Neural cell (in vitro differentiated cells): ENCODE results near the gene SLCO2A1. TPM values are rescaled to one million over a fixed set of nuclear protein-coding genes. Genes with fewer than 3 reads are reported as not detected.
A peak's percentile ranks its signal among the peaks of the same experiment; 100 is the strongest.

ENCODE experiments used
- H2AFZ ChIP-seq: fragments of 200-600, 300-800 bp; sonication (generic), shearing (Covaris generic); 2 replicates; pipeline ENCODE4 v1.6.0; 2014; ENCODE audit warnings: low read depth, mild to moderate bottlenecking, antibody characterized with exemption, low read length, moderate library complexity
- H3F3A ChIP-seq: fragments of 200-600 bp; shearing (Covaris generic); 2 replicates; pipeline ENCODE4 v1.6.1; 2016; ENCODE audit warnings: mild to moderate bottlenecking, moderate library complexity, mixed read lengths, antibody characterized with exemption, low read length; ENCODE audit not compliant: insufficient read depth, poor library complexity, severe bottlenecking
- H3K27ac ChIP-seq: fragments of 200-600, 300-800 bp; sonication (generic), shearing (Covaris generic); 2 replicates; pipeline ENCODE4 v1.5.1; 2014; ENCODE audit warnings: mild to moderate bottlenecking, low read length, moderate library complexity
- H3K27me3 ChIP-seq: fragments of 300-800, 200-600 bp; sonication (generic), shearing (Covaris generic); 2 replicates; pipeline ENCODE4 v1.6.0; 2014; ENCODE audit warnings: mild to moderate bottlenecking, low read depth, low read length, moderate library complexity; ENCODE audit not compliant: insufficient read depth
- H3K36me3 ChIP-seq: fragments of 300-800, 200-600 bp; sonication (generic), shearing (Covaris generic); 2 replicates; pipeline ENCODE4 v1.5.1; 2014; ENCODE audit warnings: mild to moderate bottlenecking, antibody characterized with exemption, low read length, moderate library complexity; ENCODE audit not compliant: insufficient read depth
- H3K4me2 ChIP-seq: fragments of 300-800, 200-600 bp; sonication (generic), shearing (Covaris generic); 2 replicates; pipeline ENCODE4 v1.6.0; 2014; ENCODE audit warnings: mild to moderate bottlenecking, low read length
- H3K4me3 ChIP-seq: fragments of 300-800, 200-600 bp; sonication (generic), shearing (Covaris generic); 2 replicates; pipeline ENCODE4 v1.5.1; 2014; ENCODE audit warnings: mild to moderate bottlenecking, low read length, moderate library complexity
- H3K79me2 ChIP-seq: fragments of 200-600 bp; shearing (Covaris generic); replicated peaks from 2 replicates; pipeline ENCODE4 v1.6.0; 2014; ENCODE audit warnings: mild to moderate bottlenecking, low read length, moderate library complexity; ENCODE audit not compliant: insufficient read depth
- H3K9ac ChIP-seq: fragments of 300-800, 200-600 bp; sonication (generic), shearing (Covaris generic); 2 replicates; pipeline ENCODE4 v1.6.1; 2016; ENCODE audit warnings: mild to moderate bottlenecking, low read length, mixed read lengths
- H3K9me2 ChIP-seq: fragments of 200-600 bp; shearing (Covaris generic); 2 replicates; pipeline ENCODE4 v1.6.1; 2016; ENCODE audit warnings: mild to moderate bottlenecking, low read length, mixed read lengths; ENCODE audit not compliant: insufficient read depth
- H3K9me3 ChIP-seq: fragments of 200-600, 300-800 bp; sonication (generic), shearing (Covaris generic); 2 replicates; pipeline ENCODE4 v1.6.1; 2016; ENCODE audit warnings: mild to moderate bottlenecking, mixed run types, low read length, moderate library complexity, mixed read lengths
- H4K20me1 ChIP-seq: fragments of 200-600 bp; shearing (Covaris generic); 2 replicates; pipeline ENCODE4 v1.6.1; 2016; ENCODE audit warnings: mild to moderate bottlenecking, mixed run types; ENCODE audit not compliant: insufficient read depth
- CTCF ChIP-seq: fragments of 450-650 bp; IDR thresholded peaks from 2 replicates; pipeline ENCODE4 v1.5.1; 2014; ENCODE audit warnings: antibody characterized with exemption, mild to moderate bottlenecking, moderate library complexity; ENCODE audit not compliant: poor library complexity, severe bottlenecking
- EP300 ChIP-seq: fragments of 450-650 bp; conservative IDR thresholded peaks from 2 replicates; pipeline ENCODE4 v1.6.1; 2014; ENCODE audit warnings: antibody characterized with exemption, mild to moderate bottlenecking, moderate library complexity; ENCODE audit not compliant: poor library complexity, severe bottlenecking
- EZH2 ChIP-seq: fragments of 200-600, 300-800 bp; shearing (Covaris generic), sonication (generic); IDR thresholded peaks from 2 replicates; pipeline ENCODE4 v1.6.1; 2014; ENCODE audit warnings: antibody characterized with exemption, low read length, borderline replicate concordance, mild to moderate bottlenecking; ENCODE audit not compliant: insufficient read depth, poor library complexity, severe bottlenecking
- MXI1 ChIP-seq: fragments of 450-650 bp; conservative IDR thresholded peaks from 2 replicates; pipeline ENCODE4 v1.6.1; 2014; ENCODE audit warnings: antibody characterized with exemption, mild to moderate bottlenecking; ENCODE audit not compliant: poor library complexity, severe bottlenecking
- POLR2AphosphoS5 ChIP-seq: IDR thresholded peaks from 2 replicates; pipeline ENCODE4 v1.6.1; 2012
- RAD21 ChIP-seq: fragments of 450-650 bp; conservative IDR thresholded peaks from 2 replicates; pipeline ENCODE4 v1.6.1; 2014; ENCODE audit warnings: antibody characterized with exemption, mild to moderate bottlenecking, moderate library complexity
- SMC3 ChIP-seq: fragments of 450-650 bp; conservative IDR thresholded peaks from 2 replicates; pipeline ENCODE4 v1.6.1; 2014; ENCODE audit warnings: antibody characterized with exemption, mild to moderate bottlenecking, moderate library complexity; ENCODE audit not compliant: poor library complexity
- TAF1 ChIP-seq: IDR thresholded peaks from 2 replicates; pipeline ENCODE4 v1.6.1; 2012; ENCODE audit warnings: low read depth
- polyA plus RNA-seq: library from polyadenylated mRNA; depleted of rRNA; stranded (reverse); fragments of >200 nt; gene quantifications from 2 replicates; pipeline ENCODE4 v1.2.3, GENCODE V29; 2014
- TF ChIP-seq, protein P1 (sequence below): IDR thresholded peaks from 2 replicates; pipeline ENCODE4 v1.6.1; 2012; ENCODE audit warnings: borderline replicate concordance

SLCO2A1 gene
- polyA plus RNA-seq, 1 donor from 2014 or later, result not detected

GRCh38 chr3:133887803-133888703, 141.7 kb downstream of the SLCO2A1 start:
- H3K36me3 ChIP-seq, result no peaks in the 10 kb centered on the region
- H3K9me3 ChIP-seq, result no peaks in the 10 kb centered on the region
- H3K9ac ChIP-seq, result no peak overlapping the region
- no peak for TF ChIP-seq TAF1
- TF ChIP-seq EP300, result no peak
- no peak for TF ChIP-seq RAD21
- no peak for TF ChIP-seq MXI1
- no peak for TF ChIP-seq SMC3
- TF ChIP-seq, protein P1, sequence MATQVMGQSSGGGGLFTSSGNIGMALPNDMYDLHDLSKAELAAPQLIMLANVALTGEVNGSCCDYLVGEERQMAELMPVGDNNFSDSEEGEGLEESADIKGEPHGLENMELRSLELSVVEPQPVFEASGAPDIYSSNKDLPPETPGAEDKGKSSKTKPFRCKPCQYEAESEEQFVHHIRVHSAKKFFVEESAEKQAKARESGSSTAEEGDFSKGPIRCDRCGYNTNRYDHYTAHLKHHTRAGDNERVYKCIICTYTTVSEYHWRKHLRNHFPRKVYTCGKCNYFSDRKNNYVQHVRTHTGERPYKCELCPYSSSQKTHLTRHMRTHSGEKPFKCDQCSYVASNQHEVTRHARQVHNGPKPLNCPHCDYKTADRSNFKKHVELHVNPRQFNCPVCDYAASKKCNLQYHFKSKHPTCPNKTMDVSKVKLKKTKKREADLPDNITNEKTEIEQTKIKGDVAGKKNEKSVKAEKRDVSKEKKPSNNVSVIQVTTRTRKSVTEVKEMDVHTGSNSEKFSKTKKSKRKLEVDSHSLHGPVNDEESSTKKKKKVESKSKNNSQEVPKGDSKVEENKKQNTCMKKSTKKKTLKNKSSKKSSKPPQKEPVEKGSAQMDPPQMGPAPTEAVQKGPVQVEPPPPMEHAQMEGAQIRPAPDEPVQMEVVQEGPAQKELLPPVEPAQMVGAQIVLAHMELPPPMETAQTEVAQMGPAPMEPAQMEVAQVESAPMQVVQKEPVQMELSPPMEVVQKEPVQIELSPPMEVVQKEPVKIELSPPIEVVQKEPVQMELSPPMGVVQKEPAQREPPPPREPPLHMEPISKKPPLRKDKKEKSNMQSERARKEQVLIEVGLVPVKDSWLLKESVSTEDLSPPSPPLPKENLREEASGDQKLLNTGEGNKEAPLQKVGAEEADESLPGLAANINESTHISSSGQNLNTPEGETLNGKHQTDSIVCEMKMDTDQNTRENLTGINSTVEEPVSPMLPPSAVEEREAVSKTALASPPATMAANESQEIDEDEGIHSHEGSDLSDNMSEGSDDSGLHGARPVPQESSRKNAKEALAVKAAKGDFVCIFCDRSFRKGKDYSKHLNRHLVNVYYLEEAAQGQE, result no peak
- TF ChIP-seq POLR2AphosphoS5, result no peak
- H3K79me2 ChIP-seq, result peaks cover 41% of the 10 kb centered on the region
- H3K4me2 ChIP-seq, result no peak overlapping the region
- H3K27me3 ChIP-seq, result no peaks in the 10 kb centered on the region
- no peaks in the 10 kb centered on the region for H3F3A ChIP-seq
- no peaks in the 10 kb centered on the region for H3K9me2 ChIP-seq
- H4K20me1 ChIP-seq, result no peaks in the 10 kb centered on the region
- no peak overlapping the region for H2AFZ ChIP-seq
- H3K4me3 ChIP-seq, result peak overlapping the region; percentile 48
- H3K27ac ChIP-seq, result no peak overlapping the region

DNA sequence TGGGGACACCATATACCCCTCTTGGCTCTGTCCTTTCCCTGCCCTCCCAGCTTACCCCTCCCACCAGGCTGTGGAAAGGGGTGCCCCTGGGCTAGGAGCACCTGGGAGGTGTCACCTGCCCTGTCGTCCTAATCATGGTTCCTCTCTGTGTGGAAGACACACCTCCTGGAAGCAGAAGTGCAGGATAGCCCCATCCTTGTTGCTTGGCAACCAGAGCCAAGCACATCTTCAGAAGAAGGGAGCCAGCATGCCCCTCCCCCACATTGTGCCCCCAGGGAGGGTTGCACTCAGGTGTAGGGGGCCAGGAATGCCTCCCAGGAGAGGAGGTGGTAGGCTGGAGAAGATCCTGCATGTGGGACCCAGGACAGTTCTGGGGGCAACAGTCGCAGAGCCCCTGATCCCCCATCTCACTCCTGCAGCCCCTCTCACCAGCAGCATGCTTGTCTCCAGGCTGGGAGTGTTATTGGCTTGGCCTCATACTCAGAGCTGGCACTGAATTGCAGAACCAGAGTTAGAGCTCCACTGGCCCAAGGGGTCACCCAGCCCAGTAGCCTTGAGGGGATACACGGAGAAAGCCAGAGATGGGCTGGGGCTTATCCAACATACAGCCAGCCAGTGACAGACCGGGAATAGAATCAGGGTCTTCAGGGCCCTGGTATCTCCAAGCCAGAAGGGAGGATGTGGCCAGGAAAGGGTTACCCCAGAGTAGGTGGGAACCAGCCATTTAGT, 142.5 kb downstream of the SLCO2A1 start:
- H2AFZ ChIP-seq, result no peak overlapping the region
- no peaks in the 10 kb centered on the region for H3K9me3 ChIP-seq
- peak overlapping the region; percentile 14 for H3K4me2 ChIP-seq
- H4K20me1 ChIP-seq, result no peaks in the 10 kb centered on the region
- H3K9me2 ChIP-seq, result no peaks in the 10 kb centered on the region
- no peaks in the 10 kb centered on the region for H3K27me3 ChIP-seq
- H3K79me2 ChIP-seq, result peaks cover 35% of the 10 kb centered on the region
- TF ChIP-seq, protein P1, result no peak
- no peak for TF ChIP-seq RAD21
- TF ChIP-seq POLR2AphosphoS5, result no peak
- no peak for TF ChIP-seq TAF1
- TF ChIP-seq EP300, result no peak
- no peak for TF ChIP-seq CTCF
- TF ChIP-seq MXI1, result no peak
- TF ChIP-seq EZH2, result no peak
- no peak for TF ChIP-seq SMC3
- peak overlapping the region; percentile 48 for H3K4me3 ChIP-seq
- peaks cover 5% of the 10 kb centered on the region for H3K36me3 ChIP-seq
- no peaks in the 10 kb centered on the region for H3F3A ChIP-seq
- no peak overlapping the region for H3K9ac ChIP-seq
- H3K27ac ChIP-seq, result no peak overlapping the region
